Natural killer cell (primary cell): ENCODE data around the gene KLHL2. TPM values are rescaled to one million over a fixed set of nuclear protein-coding genes. Genes with fewer than 3 reads are reported as not detected.

Source experiments
- ATAC-seq, 3 donors: fragments of 150-1000 bp in 2 of 3; fragments of 200-7000 bp in 1 of 3; cut with Tn5 transposase; 1 replicate in 1 of 3; 2 replicates in 2 of 3; pipeline ENCODE4 v1.10.0; 2021; ENCODE audit warnings: mild to moderate bottlenecking in 2 of 3, moderate library complexity in 2 of 3
- DNase-seq, 2 donors: peaks; one replicate each; pipeline versions ENCODE4 v3.0.0 to v3.0.0-alpha.2; 2013 to 2021; ENCODE audit warnings: mixed read lengths in 1 of 2
- H3K27ac ChIP-seq: one replicate; pipeline ENCODE4 v1.5.1; 2013; ENCODE audit warnings: mild to moderate bottlenecking, low read length
- H3K27me3 ChIP-seq: one replicate; pipeline ENCODE4 v1.6.1; 2013; ENCODE audit warnings: low read length; ENCODE audit not compliant: control insufficient read depth, insufficient read depth
- H3K36me3 ChIP-seq: one replicate; pipeline ENCODE4 v1.6.1; 2013; ENCODE audit warnings: low read length; ENCODE audit not compliant: control insufficient read depth, insufficient read depth
- H3K4me1 ChIP-seq: one replicate; pipeline ENCODE4 v1.6.1; 2013; ENCODE audit warnings: low read length; ENCODE audit not compliant: control insufficient read depth, insufficient read depth
- H3K4me3 ChIP-seq: one replicate; pipeline ENCODE4 v1.5.1; 2013; ENCODE audit warnings: low read length
- H3K9me3 ChIP-seq: one replicate; pipeline ENCODE4 v1.6.1; 2013; ENCODE audit warnings: low read length; ENCODE audit not compliant: control insufficient read depth, insufficient read depth
- H3K27ac Mint-ChIP-seq, 2 donors: one replicate each; pipeline ENCODE4 v1.8.0; 2022; ENCODE audit warnings: mild to moderate bottlenecking in 2 of 2, mixed read lengths in 2 of 2, moderate library complexity in 1 of 2
- H3K27me3 Mint-ChIP-seq, 2 donors: one replicate each; pipeline ENCODE4 v1.8.0; 2022; ENCODE audit warnings: low read depth in 2 of 2, mixed read lengths in 2 of 2
- H3K36me3 Mint-ChIP-seq: one replicate; pipeline ENCODE4 v1.8.0; 2022; ENCODE audit warnings: mixed read lengths
- H3K4me1 Mint-ChIP-seq, 2 donors: one replicate each; pipeline ENCODE4 v1.8.0; 2022; ENCODE audit warnings: mixed read lengths in 2 of 2
- H3K4me3 Mint-ChIP-seq: one replicate; pipeline ENCODE4 v1.8.0; 2022; ENCODE audit warnings: mild to moderate bottlenecking, moderate library complexity, mixed read lengths
- H3K9me3 Mint-ChIP-seq, 2 donors: one replicate each; pipeline ENCODE4 v1.8.0; 2022; ENCODE audit warnings: mixed read lengths in 2 of 2
- WGBS: methylation state at CpG from one replicate; pipeline ENCODE4 v1.1.7; 2013; ENCODE audit warnings: missing lambda C conversion rate; ENCODE audit not compliant: insufficient coverage; 5-methylcytosine and 5-hydroxymethylcytosine counted together
- intact Hi-C: fragments of 100-400 bp; cut with micrococcal nuclease; formaldehyde crosslinking; loops from one replicate; pipeline ENCODE4 v1.14.2; 2022
- total RNA-seq, 4 donors: library from RNA; stranded (reverse); fragments of 120-200 nt in 1 of 4; gene quantifications; one replicate each; pipeline versions ENCODE4 v1.2.3 to v1.2.4, GENCODE V29; 2013 to 2022
- TF ChIP-seq, protein P1 (sequence below): fragments of 200-600 bp; IDR thresholded peaks from one replicate; pipeline ENCODE4 v1.8.0; 2022; ENCODE audit warnings: antibody characterized with exemption

The KLHL2 gene
- total RNA-seq, 3 donors from 2014 or later (not counting 1 experiment from before 2014, with no cell fraction given) = 24.2 to 29.2 (median 25.2) TPM

DNA sequence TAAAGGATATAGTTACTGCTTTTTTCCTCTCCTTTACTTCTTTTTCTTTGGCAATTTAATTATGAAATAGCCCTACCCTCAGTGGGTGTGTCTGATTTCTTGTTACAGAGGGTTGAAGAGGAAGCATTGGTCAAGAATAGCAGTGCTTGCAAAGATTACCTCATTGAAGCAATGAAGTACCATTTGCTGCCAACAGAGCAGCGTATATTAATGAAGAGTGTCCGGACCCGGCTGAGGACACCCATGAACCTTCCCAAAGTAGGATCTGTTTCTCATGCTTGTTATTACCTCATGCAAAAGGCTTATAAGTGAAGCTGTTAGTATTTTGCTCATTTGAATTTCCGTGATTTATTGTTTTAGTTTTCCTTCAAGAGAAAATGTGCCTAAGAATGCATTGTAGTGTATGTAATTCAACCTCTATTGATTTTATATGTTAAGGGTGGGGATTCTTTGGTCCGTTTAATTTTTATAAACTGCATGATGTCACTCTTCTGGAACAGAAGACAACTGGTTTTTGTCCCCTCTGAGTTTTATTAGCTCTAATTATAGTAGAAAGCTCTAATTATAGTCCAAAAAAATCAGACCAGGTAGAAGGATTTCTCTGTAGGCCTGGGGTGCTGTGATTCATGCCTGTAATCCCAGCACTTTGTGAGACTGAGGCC lies 92.2 kb downstream of the KLHL2 start:
- no peaks in the 10 kb centered on the region for H3K27me3 Mint-ChIP-seq
- TF ChIP-seq, protein P1, sequence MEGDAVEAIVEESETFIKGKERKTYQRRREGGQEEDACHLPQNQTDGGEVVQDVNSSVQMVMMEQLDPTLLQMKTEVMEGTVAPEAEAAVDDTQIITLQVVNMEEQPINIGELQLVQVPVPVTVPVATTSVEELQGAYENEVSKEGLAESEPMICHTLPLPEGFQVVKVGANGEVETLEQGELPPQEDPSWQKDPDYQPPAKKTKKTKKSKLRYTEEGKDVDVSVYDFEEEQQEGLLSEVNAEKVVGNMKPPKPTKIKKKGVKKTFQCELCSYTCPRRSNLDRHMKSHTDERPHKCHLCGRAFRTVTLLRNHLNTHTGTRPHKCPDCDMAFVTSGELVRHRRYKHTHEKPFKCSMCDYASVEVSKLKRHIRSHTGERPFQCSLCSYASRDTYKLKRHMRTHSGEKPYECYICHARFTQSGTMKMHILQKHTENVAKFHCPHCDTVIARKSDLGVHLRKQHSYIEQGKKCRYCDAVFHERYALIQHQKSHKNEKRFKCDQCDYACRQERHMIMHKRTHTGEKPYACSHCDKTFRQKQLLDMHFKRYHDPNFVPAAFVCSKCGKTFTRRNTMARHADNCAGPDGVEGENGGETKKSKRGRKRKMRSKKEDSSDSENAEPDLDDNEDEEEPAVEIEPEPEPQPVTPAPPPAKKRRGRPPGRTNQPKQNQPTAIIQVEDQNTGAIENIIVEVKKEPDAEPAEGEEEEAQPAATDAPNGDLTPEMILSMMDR = no peak
- DNase-seq (no peak), ATAC-seq (peak in 1 of 3 donors; percentile 57)
- peak overlapping the region in 1 of 2 donors; percentile 19 for H3K27ac Mint-ChIP-seq
- H3K4me3 Mint-ChIP-seq = no peak overlapping the region
- Histone ChIP-seq H3K4me1 (peaks cover 2% of the 10 kb centered on the region), H3K9me3 (no peaks in the 10 kb centered on the region), H3K36me3 (peaks cover 12% of the 10 kb centered on the region), H3K27ac (no peak overlapping the region), H3K4me3 (no peak overlapping the region), H3K27me3 (no peaks in the 10 kb centered on the region)
- intact Hi-C loops = no loop called here
- no peaks in the 10 kb centered on the region for H3K9me3 Mint-ChIP-seq
- WGBS = 96% methylated on average over 5 of the region's 5 CpGs
- H3K36me3 Mint-ChIP-seq = peaks cover 7% of the 10 kb centered on the region
- peaks cover 19 to 24% of the 10 kb centered on the region in 2 donors for H3K4me1 Mint-ChIP-seq

GRCh38 chr4:165301833-165302232 lies 94.5 kb downstream of the KLHL2 start:
- intact Hi-C loops = no loop called here

DNA sequence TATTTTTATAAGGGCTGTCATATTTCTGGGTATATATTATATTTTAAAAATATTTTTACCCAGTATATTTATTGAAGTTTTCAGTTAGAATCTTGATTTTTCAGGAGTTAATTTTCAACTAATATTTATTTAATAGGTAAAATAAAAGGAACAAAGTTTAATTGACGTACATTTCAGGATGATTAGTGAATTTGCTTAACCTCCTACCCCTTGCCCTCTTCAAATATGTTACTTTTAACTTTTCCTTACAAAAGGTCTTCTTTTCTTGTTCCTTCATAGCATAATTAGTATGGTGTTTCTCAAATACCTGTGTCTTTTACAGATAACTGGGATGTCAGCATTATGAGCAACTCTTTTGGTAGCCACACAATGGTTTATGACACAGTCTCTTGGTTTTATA lies 95.3 kb downstream of the KLHL2 start:
- intact Hi-C loops = no loop called here
- H3K4me1 ChIP-seq = peaks cover 2% of the 10 kb centered on the region
- TF ChIP-seq, protein P1 = no peak
- Mint-ChIP-seq H3K4me1 (peaks cover 7 to 8% of the 10 kb centered on the region in 2 donors), H3K4me3 (no peak overlapping the region), H3K27me3 (no peaks in the 10 kb centered on the region), H3K27ac (no peak overlapping the region), H3K36me3 (peaks cover 7% of the 10 kb centered on the region), H3K9me3 (no peaks in the 10 kb centered on the region)
- H3K27me3 ChIP-seq = no peaks in the 10 kb centered on the region
- H3K4me3 ChIP-seq = no peak overlapping the region
- no peak for ATAC-seq
- H3K9me3 ChIP-seq = no peaks in the 10 kb centered on the region
- H3K36me3 ChIP-seq = peaks cover 11% of the 10 kb centered on the region
- no CpG with 5 or more reads among the region's 1 CpG for WGBS
- H3K27ac ChIP-seq = no peak overlapping the region
- DNase-seq = no peak

More at GRCh38 chr4:165301833-165302232, 94.5 kb downstream of the KLHL2 start:
- Mint-ChIP-seq H3K27me3 (no peaks in the 10 kb centered on the region), H3K36me3 (peaks cover 7% of the 10 kb centered on the region), H3K9me3 (no peaks in the 10 kb centered on the region), H3K4me1 (peaks cover 7 to 8% of the 10 kb centered on the region in 2 donors), H3K27ac (peak overlapping the region; percentile 55 to 92), H3K4me3 (peak overlapping the region; percentile 77)
- ATAC-seq (peak; percentile 50 to 70 (median 58)), DNase-seq (peak in 1 of 2 donors; percentile 28)
- Histone ChIP-seq H3K36me3 (peaks cover 14% of the 10 kb centered on the region), H3K27ac (no peak overlapping the region), H3K4me1 (peaks cover 2% of the 10 kb centered on the region), H3K9me3 (no peaks in the 10 kb centered on the region), H3K27me3 (no peaks in the 10 kb centered on the region), H3K4me3 (no peak overlapping the region)
- TF ChIP-seq, protein P1 = no peak
- 0% methylated on average over 1 of the region's 1 CpG for WGBS

GRCh38 chr4:165308166-165308565 lies 100.8 kb downstream of the KLHL2 start:
- H3K4me3 Mint-ChIP-seq = no peak overlapping the region
- H3K4me3 ChIP-seq = no peak overlapping the region
- peaks cover 12% of the 10 kb centered on the region for H3K36me3 Mint-ChIP-seq
- H3K4me1 ChIP-seq = no peaks in the 10 kb centered on the region
- peaks cover 10% of the 10 kb centered on the region for H3K36me3 ChIP-seq
- DNase-seq (no peak), ATAC-seq (peak in 1 of 3 donors; percentile 49)
- TF ChIP-seq, protein P1 = no peak
- no peaks in the 10 kb centered on the region for H3K9me3 ChIP-seq
- no peaks in the 10 kb centered on the region for H3K4me1 Mint-ChIP-seq
- no peaks in the 10 kb centered on the region for H3K27me3 Mint-ChIP-seq
- H3K9me3 Mint-ChIP-seq = no peaks in the 10 kb centered on the region
- no peak overlapping the region for H3K27ac Mint-ChIP-seq
- intact Hi-C loops = no loop called here
- H3K27me3 ChIP-seq = no peaks in the 10 kb centered on the region
- no peak overlapping the region for H3K27ac ChIP-seq
- no CpG with 5 or more reads among the region's 1 CpG for WGBS
